Upper lobe of left lung (tissue), 4 donors: Measurements from ENCODE around the gene SMG1.

Experiments used
- EP300 ChIP-seq, 4 donors: sonication (generic); formaldehyde crosslinking; IDR thresholded peaks; one replicate each; pipeline ENCODE4 v1.5.1; 2017; ENCODE audit warnings: antibody characterized with exemption in 4 of 4, control low read depth in 2 of 4
- POLR2A ChIP-seq, 4 donors: fragments of 450-650 bp; IDR thresholded peaks; one replicate each; pipeline ENCODE4 v1.5.1; 2016 to 2017; ENCODE audit warnings: antibody characterized with exemption in 4 of 4, mild to moderate bottlenecking in 2 of 4
- TF ChIP-seq, protein P1 (sequence below), 6 experiments: fragments of 450-650 bp in 4 of 6; fragments of 200-600 bp in 2 of 6; sonication (generic) in 2 of 6; IDR thresholded peaks; one replicate each; pipeline ENCODE4 v1.5.1; 2016 to 2019; ENCODE audit warnings: antibody characterized with exemption in 6 of 6

DNA sequence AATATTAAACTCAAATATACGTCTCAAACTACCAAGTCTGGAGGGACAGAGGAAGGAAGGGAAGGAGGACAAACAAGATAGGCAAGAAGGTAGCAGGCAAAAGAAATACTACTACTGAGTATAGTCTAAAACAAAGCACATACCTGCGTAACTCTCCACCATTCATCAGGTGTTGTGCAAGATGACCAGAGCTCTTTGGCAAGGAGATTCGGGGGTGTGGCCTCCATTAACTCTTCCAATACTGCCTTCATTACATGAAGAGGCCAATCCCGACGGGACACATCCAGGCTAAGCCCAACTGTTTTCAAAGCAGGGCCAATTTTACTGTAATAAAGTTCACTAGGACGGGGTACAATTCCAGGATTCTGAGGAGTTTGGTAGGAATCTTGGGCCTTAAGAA lies 86.7 kb downstream of the SMG1 start:
- no peak for TF ChIP-seq POLR2A (IDR thresholded peaks at IDR 0.05)
- TF ChIP-seq, protein P1, sequence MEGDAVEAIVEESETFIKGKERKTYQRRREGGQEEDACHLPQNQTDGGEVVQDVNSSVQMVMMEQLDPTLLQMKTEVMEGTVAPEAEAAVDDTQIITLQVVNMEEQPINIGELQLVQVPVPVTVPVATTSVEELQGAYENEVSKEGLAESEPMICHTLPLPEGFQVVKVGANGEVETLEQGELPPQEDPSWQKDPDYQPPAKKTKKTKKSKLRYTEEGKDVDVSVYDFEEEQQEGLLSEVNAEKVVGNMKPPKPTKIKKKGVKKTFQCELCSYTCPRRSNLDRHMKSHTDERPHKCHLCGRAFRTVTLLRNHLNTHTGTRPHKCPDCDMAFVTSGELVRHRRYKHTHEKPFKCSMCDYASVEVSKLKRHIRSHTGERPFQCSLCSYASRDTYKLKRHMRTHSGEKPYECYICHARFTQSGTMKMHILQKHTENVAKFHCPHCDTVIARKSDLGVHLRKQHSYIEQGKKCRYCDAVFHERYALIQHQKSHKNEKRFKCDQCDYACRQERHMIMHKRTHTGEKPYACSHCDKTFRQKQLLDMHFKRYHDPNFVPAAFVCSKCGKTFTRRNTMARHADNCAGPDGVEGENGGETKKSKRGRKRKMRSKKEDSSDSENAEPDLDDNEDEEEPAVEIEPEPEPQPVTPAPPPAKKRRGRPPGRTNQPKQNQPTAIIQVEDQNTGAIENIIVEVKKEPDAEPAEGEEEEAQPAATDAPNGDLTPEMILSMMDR (IDR thresholded peaks at IDR 0.05) = no peak
- TF ChIP-seq EP300 (IDR thresholded peaks at IDR 0.05) = no peak
